SH-SY5Y (cell line): ENCODE data around the gene SYNE2.

ENCODE experiments used
- GATA2 ChIP-seq: IDR thresholded peaks from 2 replicates; pipeline ENCODE4 v1.6.1; 2011; ENCODE audit warnings: mild to moderate bottlenecking, low read depth, low read length
- GATA3 ChIP-seq: IDR thresholded peaks from 2 replicates; pipeline ENCODE4 v1.6.1; 2011; ENCODE audit warnings: low read depth, mild to moderate bottlenecking, low read length, moderate library complexity

DNA sequence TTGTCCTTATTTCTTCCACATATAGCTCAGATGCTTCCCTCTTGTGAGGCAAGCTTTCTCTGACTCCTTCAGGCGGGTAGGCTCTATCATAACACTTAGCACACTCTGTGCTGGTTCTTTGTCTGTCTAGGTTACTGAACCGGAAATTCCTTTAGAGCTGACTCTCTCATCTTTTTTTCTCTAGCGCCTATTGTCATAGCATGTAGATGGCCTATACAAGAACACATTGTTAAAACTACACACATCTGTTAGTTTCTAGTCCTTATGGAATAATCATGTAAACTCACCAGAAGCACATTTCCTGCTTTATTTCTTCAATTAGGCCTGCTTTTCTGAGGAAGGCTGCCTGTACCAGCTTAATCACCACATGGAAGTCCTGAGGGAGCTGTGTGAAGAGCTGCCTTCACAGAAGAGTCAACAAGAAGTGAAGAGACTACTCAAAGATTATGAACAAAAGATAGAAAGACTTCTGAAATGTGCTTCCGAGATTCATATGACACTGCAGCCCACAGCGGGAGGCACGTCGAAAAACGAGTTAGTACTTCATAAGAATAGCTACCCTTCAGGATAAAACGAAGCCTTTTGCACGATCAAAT, 143.9 kb downstream of the SYNE2 start:
- no peak for TF ChIP-seq GATA2
- TF ChIP-seq GATA3: no peak
